Measurements from ENCODE around the gene SRGAP2.
"Not testable (repeated sequence)": the region's sequence is repeated elsewhere in the genome, so short reads cannot be mapped to it uniquely, and the experiment has no call there.

SRGAP2 gene

DNA sequence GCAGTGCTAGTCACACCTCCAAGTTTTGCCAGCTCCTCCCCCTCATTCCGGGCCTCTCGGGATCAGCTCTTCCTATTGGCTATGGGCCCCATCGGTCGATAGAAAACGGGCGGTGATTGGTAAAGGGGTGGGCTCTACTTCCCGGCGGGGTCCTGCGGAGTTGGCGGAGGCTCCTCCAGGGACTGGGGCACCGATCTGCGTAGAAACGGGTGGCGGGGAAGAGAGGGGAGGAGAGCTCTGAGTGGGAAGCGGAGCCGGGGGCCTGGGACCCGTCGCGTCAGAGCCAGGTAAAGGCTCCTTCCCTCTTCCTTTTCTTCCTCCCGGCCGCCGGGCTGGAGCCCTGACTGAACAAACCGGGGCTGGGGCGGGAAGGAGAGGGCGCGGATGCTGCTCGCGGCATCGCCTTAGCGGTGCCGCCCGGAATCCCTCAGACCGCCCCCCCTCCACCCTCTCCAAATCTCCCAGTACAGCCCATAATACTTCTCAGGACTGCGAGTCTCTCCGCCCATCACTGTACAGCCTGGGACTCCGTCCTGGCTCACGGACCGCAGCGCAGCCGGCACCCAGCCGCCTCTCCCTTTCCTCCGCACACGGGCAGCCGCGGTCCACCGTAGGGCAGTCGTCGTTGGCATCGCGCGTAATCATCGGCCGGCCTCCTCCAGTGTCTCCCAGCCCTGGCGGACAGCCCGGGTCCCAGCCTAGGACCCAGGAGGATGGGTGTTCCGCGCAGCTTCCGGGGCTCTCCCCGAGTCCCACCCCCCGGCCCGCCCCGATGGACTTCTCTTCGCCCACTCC is at the start of gene SRGAP2:
TSS of gene SRGAP2 (plus strand) at position 178 of the 795 bp plus-strand sequence. CDS start 2,430 bp downstream, outside the sequence.
- peak; percentile 35 for DNase-seq

DNA sequence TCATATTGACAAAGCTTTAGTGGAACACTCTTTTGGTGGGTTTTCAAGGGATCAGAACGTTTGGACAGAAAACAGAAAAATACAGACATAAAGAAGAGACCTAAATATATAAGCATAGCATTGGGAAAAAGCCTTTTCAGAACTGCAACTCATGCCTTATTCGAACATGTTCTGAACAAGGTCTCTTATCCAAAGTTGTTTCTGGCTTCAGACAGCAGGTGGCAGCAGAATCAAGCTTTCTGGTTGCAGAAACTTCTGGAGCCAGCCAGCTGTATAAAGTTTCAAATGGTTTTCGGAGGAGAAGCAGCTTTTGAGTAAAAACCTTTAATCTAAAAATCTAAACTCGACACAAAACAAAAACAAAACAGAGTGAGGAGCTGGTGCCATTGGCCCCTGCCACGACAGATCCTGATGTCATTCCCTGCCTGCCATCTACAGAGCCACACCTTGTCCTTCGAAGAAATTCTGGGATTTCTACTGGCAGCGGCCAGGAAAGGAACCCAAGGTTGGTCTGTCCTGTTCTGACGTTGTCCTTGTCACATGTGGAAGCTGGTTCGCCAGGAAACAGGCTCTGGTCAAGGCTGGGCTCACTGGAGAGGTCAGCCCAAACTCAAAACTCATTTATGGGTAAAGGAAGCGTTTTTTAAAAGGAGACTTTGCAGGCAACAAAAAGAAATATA is 35.9 kb upstream of the SRGAP2 start:
- DNase-seq = not testable (repeated sequence)

- not testable (repeated sequence) for DNase-seq
Measured at GRCh38 chr1:206169794-206170193, 33.5 kb upstream of the SRGAP2 start.

GRCh38 chr1:206173110-206173719 is 30.1 kb upstream of the SRGAP2 start:
- DNase-seq = not testable (repeated sequence)

GRCh38 chr1:206174182-206174868 is 29.0 kb upstream of the SRGAP2 start:
- not testable (repeated sequence) for DNase-seq

- DNase-seq = not testable (repeated sequence)
Measured at GRCh38 chr1:206175459-206176113, 27.8 kb upstream of the SRGAP2 start.

DNA sequence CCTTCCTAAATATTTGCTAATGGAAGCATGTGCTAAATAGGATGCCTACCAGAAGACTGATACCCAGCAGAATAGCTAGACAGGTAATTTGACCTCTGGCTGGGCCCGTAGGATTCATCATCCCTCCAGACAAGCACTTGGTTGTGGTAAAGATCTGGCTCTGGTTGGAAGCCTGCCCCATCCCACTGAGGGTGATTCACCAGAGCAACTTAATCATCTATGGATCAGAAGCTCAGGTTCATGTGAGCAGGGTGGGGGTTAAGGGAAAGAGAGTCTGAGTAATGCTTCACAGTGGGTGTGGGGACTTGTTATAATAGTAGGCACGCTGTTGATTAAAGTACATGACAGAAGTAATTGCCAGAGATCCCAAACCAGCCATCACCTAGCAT is 27.2 kb upstream of the SRGAP2 start:
- DNase-seq = not testable (repeated sequence)

- DNase-seq = not testable (repeated sequence)
Measured at GRCh38 chr1:206178061-206178989, 25.0 kb upstream of the SRGAP2 start.

- DNase-seq = not testable (repeated sequence)
Measured at GRCh38 chr1:206179666-206180065, 23.7 kb upstream of the SRGAP2 start.

DNA sequence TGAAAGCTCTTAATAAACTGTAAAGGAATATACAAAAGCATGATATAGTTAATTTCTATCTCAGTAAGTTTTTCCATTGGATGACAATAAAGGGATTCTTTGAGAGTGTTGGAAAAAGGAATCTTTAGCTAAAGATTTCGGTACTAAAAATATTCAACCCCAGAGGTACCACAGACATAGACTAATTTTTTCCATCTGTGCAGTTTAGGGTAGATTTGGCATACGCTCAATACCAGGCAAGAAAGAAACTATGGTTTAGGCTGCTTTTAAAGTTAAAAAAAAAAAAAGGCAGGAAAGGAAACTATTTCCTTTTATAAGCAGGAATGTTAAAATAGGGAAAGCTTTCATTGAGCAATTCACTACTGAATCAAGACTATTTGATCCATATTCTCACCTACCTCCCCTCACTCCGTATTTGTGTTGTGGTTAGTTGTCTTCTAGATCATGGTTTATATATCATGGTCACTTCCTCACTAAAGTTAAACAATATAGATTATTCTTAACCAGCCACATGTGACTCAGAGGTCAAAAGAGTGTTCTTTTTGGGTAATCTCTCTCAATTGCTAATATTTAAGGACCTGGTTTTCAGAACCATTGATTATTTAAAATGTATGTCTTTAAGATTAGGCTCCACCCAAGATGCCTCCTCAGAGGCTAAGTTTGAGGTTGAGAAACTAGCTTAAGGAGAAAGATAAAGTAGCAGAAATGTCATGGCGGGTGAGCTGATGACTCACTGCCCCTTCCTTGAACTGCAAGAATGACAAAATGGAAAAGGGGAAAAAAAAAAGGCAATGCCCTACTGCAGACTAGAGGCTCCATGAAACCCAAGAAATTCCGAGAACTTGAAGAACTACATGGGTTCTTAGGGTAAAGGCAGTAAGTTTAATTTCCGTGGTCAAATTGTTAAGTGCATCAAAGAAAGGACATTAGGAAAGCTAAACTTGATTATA is 20.7 kb upstream of the SRGAP2 start:
- DNase-seq = not testable (repeated sequence)

- not testable (repeated sequence) for DNase-seq
Measured at GRCh38 chr1:206183788-206184187, 19.6 kb upstream of the SRGAP2 start.

DNA sequence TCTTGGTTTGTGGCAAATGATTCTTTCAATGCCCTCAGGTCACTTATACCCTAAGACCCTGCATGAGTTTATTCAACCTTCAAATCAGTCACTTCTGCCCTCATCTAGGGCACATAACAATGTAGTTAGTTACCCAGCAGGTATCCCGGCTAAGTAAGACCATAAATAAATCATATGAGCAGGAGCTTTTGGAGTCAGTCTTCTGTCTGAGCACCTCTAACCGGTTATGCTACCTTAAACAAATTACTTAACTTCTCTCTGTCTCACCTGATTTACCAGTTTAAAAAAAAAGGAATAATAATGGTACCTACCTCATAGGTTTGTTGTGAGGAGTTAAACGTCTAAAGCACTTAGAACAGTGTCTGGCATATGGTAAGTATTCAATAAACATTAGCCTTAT is 17.6 kb upstream of the SRGAP2 start:
- not testable (repeated sequence) for DNase-seq

GRCh38 chr1:206186826-206187225 is 16.5 kb upstream of the SRGAP2 start:
- DNase-seq = not testable (repeated sequence)

DNA sequence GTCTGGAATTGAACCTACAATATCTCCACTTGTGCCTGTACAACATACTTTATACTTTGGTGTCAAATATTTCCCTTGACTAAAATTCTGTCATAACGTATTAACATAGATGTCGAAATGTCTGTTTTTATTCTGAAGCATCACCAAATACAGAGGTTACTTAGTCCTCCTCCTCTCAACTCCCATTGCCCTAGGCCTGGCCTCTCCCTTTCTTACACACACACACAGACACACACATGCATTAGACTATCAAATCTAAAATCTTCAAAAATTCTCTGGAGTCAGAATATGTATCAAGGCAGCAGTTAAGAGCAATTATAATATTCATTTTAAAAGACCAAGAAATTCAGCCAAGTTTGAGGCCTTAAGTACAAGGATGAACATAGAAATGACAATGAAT is 8.2 kb upstream of the SRGAP2 start:
- DNase-seq = not testable (repeated sequence)

- DNase-seq = not testable (repeated sequence)
Measured at GRCh38 chr1:206196748-206197424, 6.5 kb upstream of the SRGAP2 start.

GRCh38 chr1:206202789-206203363 is 465 bp upstream of the SRGAP2 start, which contains the start of gene FAM72A:
Gene FAM72A (minus strand): TSS chr1:206202839. CDS start chr1:206202025, 814 bp downstream.
- peak; percentile 90 for DNase-seq

GRCh38 chr1:206204159-206204511 is 794 bp downstream of the SRGAP2 start:
- DNase-seq = not testable (repeated sequence)

- peak; percentile 8 for DNase-seq
Measured at GRCh38 chr1:206204871-206205270, 1.5 kb downstream of the SRGAP2 start.

GRCh38 chr1:206205569-206205968 is 2.2 kb downstream of the SRGAP2 start:
- DNase-seq = peak; percentile 16
